ENCODE measurements around the gene ZSCAN1. TPM values are rescaled to one million over a fixed set of nuclear protein-coding genes. Genes with fewer than 3 reads are reported as not detected.

Gene ZSCAN1
- total RNA-seq, 1 donor, result 0.36 TPM

- Histone ChIP-seq H3K27me3 (ENCODE audit: insufficient read depth, low read length) (no peaks in the 10 kb centered on the region), H3K4me3 (ENCODE audit: insufficient read depth, low read length) (no peak overlapping the region), H3K27ac (ENCODE audit: low read depth, low read length) (no peak overlapping the region), H4K20me1 (ENCODE audit: insufficient read depth, low read length) (no peaks in the 10 kb centered on the region), H3K36me3 (ENCODE audit: insufficient read depth, low read length) (no peaks in the 10 kb centered on the region), H3K4me1 (ENCODE audit: insufficient read depth, low read length) (peaks cover 6% of the 10 kb centered on the region), H3K9me3 (ENCODE audit: low read depth, low read length) (no peaks in the 10 kb centered on the region), H3K79me2 (ENCODE audit: insufficient read depth, low read length) (no peaks in the 10 kb centered on the region), H3K4me2 (ENCODE audit: insufficient read depth, low read length) (no peak overlapping the region), H2AFZ (ENCODE audit: low read length) (no peak overlapping the region)
- peak; percentile 64 for DNase-seq (ENCODE audit: insufficient read length, low spot score, missing footprints)
- TF ChIP-seq CTCF (IDR thresholded peaks at IDR 0.05; ENCODE audit: extremely low read depth, low read depth, low read length), result no peak
Observed at GRCh38 chr19:58056261-58056660, 22.4 kb downstream of the ZSCAN1 start.

GRCh38 chr19:58056861-58057260 is 23.0 kb downstream of the ZSCAN1 start:
- peak; percentile 65 for DNase-seq (ENCODE audit: insufficient read length, low spot score, missing footprints)
- H3K27me3 ChIP-seq (ENCODE audit: insufficient read depth, low read length), result no peaks in the 10 kb centered on the region
- no peak overlapping the region for H3K27ac ChIP-seq (ENCODE audit: low read depth, low read length)
- H3K79me2 ChIP-seq (ENCODE audit: insufficient read depth, low read length), result no peaks in the 10 kb centered on the region
- H4K20me1 ChIP-seq (ENCODE audit: insufficient read depth, low read length), result no peaks in the 10 kb centered on the region
- no peaks in the 10 kb centered on the region for H3K36me3 ChIP-seq (ENCODE audit: insufficient read depth, low read length)
- no peak for TF ChIP-seq CTCF (IDR thresholded peaks at IDR 0.05; ENCODE audit: extremely low read depth, low read depth, low read length)
- no peaks in the 10 kb centered on the region for H3K9me3 ChIP-seq (ENCODE audit: low read depth, low read length)
- H2AFZ ChIP-seq (ENCODE audit: low read length), result no peak overlapping the region
- no peak overlapping the region for H3K4me3 ChIP-seq (ENCODE audit: insufficient read depth, low read length)
- peaks cover 6% of the 10 kb centered on the region for H3K4me1 ChIP-seq (ENCODE audit: insufficient read depth, low read length)
- H3K4me2 ChIP-seq (ENCODE audit: insufficient read depth, low read length), result no peak overlapping the region

- no peaks in the 10 kb centered on the region for H3K79me2 ChIP-seq (ENCODE audit: insufficient read depth, low read length)
- peaks cover 4% of the 10 kb centered on the region for H3K36me3 ChIP-seq (ENCODE audit: insufficient read depth, low read length)
- no peak for TF ChIP-seq CTCF (IDR thresholded peaks at IDR 0.05; ENCODE audit: extremely low read depth, low read depth, low read length)
- H3K27ac ChIP-seq (ENCODE audit: low read depth, low read length), result peak overlapping the region; percentile 56
- H2AFZ ChIP-seq (ENCODE audit: low read length), result peak overlapping the region; percentile 97
- H3K9me3 ChIP-seq (ENCODE audit: low read depth, low read length), result peaks cover 3% of the 10 kb centered on the region
- peak; percentile 50 for DNase-seq (ENCODE audit: insufficient read length, low spot score, missing footprints)
- no peaks in the 10 kb centered on the region for H4K20me1 ChIP-seq (ENCODE audit: insufficient read depth, low read length)
- peaks cover 6% of the 10 kb centered on the region for H3K4me1 ChIP-seq (ENCODE audit: insufficient read depth, low read length)
- H3K4me2 ChIP-seq (ENCODE audit: insufficient read depth, low read length), result peak overlapping the region; percentile 82
- H3K4me3 ChIP-seq (ENCODE audit: insufficient read depth, low read length), result peak overlapping the region; percentile 77
- no peaks in the 10 kb centered on the region for H3K27me3 ChIP-seq (ENCODE audit: insufficient read depth, low read length)
Observed at GRCh38 chr19:58058467-58058866, 24.6 kb downstream of the ZSCAN1 start.

GRCh38 chr19:58059003-58059670 is 25.3 kb downstream of the ZSCAN1 start, which contains the start of gene ZNF135:
Gene ZNF135 (plus strand): TSS chr19:58059282. CDS start chr19:58060003, 721 bp downstream.
- no peaks in the 10 kb centered on the region for H3K79me2 ChIP-seq (ENCODE audit: insufficient read depth, low read length)

More at GRCh38 chr19:58059003-58059670, 25.3 kb downstream of the ZSCAN1 start, which contains the start of gene ZNF135:
- TF ChIP-seq CTCF (IDR thresholded peaks at IDR 0.05; ENCODE audit: extremely low read depth, low read depth, low read length), result no peak
- H3K27ac ChIP-seq (ENCODE audit: low read depth, low read length), result peak within 1 kb of the TSS; percentile 56
- H3K27me3 ChIP-seq (ENCODE audit: insufficient read depth, low read length), result no peaks in the 10 kb centered on the region
- peak within 1 kb of the TSS; percentile 97 for H2AFZ ChIP-seq (ENCODE audit: low read length)
- H4K20me1 ChIP-seq (ENCODE audit: insufficient read depth, low read length), result no peaks in the 10 kb centered on the region
- H3K4me2 ChIP-seq (ENCODE audit: insufficient read depth, low read length), result peak within 1 kb of the TSS; percentile 82
- H3K4me3 ChIP-seq (ENCODE audit: insufficient read depth, low read length), result peak within 1 kb of the TSS; percentile 77
- peaks cover 6% of the 10 kb centered on the region for H3K4me1 ChIP-seq (ENCODE audit: insufficient read depth, low read length)
- H3K36me3 ChIP-seq (ENCODE audit: insufficient read depth, low read length), result peaks cover 5% of the 10 kb centered on the region
- DNase-seq (ENCODE audit: insufficient read length, low spot score, missing footprints), result peak; percentile 100
- peaks cover 8% of the 10 kb centered on the region for H3K9me3 ChIP-seq (ENCODE audit: low read depth, low read length)
